Right lobe of liver (tissue), 4 donors: ENCODE results near the gene INSYN1.

ENCODE experiments used
- POLR2A ChIP-seq: fragments of 450-650 bp; IDR thresholded peaks from one replicate; pipeline ENCODE4 v1.6.1; 2017; ENCODE audit warnings: antibody characterized with exemption, mild to moderate bottlenecking
- TF ChIP-seq, protein P1 (sequence below), 4 donors: fragments of 200-600 bp in 3 of 4; fragments of 450-650 bp in 1 of 4; IDR thresholded peaks; one replicate each; pipeline versions ENCODE4 v1.5.1 to v1.8.0; 2016 to 2022; ENCODE audit warnings: antibody characterized with exemption in 4 of 4, mild to moderate bottlenecking in 2 of 4
- donor health status: DM: no; HTN: no; CAD: no.
- donor health status: DM: no; HTN: no; CAD: no.
- donor health status: DM: no; HTN: yes; CAD: no.

DNA sequence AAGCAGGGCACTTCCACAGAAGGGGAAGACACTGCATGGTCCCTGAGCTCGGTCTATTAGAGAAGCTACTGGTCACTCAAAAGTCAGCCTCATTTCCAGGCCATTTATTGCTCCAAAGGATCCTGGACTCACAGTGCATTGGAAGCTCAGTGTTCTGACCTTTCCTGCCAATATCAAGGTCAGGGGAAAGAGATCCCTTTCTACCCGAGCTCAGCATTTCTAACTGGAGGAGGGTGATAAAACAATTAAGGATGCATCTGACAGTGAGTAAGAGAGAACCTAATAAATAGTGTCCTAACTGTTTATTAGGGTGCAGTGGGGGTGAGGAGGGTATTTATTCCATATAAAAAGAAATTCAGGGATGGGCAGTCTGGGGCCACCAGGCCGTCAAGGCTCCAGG lies 26.8 kb upstream of the INSYN1 start:
- TF ChIP-seq, protein P1, sequence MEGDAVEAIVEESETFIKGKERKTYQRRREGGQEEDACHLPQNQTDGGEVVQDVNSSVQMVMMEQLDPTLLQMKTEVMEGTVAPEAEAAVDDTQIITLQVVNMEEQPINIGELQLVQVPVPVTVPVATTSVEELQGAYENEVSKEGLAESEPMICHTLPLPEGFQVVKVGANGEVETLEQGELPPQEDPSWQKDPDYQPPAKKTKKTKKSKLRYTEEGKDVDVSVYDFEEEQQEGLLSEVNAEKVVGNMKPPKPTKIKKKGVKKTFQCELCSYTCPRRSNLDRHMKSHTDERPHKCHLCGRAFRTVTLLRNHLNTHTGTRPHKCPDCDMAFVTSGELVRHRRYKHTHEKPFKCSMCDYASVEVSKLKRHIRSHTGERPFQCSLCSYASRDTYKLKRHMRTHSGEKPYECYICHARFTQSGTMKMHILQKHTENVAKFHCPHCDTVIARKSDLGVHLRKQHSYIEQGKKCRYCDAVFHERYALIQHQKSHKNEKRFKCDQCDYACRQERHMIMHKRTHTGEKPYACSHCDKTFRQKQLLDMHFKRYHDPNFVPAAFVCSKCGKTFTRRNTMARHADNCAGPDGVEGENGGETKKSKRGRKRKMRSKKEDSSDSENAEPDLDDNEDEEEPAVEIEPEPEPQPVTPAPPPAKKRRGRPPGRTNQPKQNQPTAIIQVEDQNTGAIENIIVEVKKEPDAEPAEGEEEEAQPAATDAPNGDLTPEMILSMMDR (IDR thresholded peaks at IDR 0.05): no peak
- no peak for TF ChIP-seq POLR2A
